ENCODE results near the gene JSRP1.

JSRP1 gene

GRCh38 chr19:2231621-2232221 is 24.5 kb downstream of the JSRP1 start:
- DNase-seq = no peak

GRCh38 chr19:2230807-2231533 is 25.2 kb downstream of the JSRP1 start:
- DNase-seq = no peak

- DNase-seq = no peak
These were observed 26.1 kb downstream of the JSRP1 start for GRCh38 chr19:2230033-2230531.

- no peak for DNase-seq
These were observed 26.8 kb downstream of the JSRP1 start for GRCh38 chr19:2229103-2230032.

- DNase-seq = no peak
These were observed 27.8 kb downstream of the JSRP1 start for GRCh38 chr19:2228157-2229030.

GRCh38 chr19:2227415-2228156 is 28.6 kb downstream of the JSRP1 start:
- no peak for DNase-seq

- DNase-seq = no peak
These were observed 29.3 kb downstream of the JSRP1 start for GRCh38 chr19:2226840-2227360.

GRCh38 chr19:2226051-2226839 is 30.0 kb downstream of the JSRP1 start:
- no peak for DNase-seq

- DNase-seq = no peak
These were observed 30.7 kb downstream of the JSRP1 start for GRCh38 chr19:2225415-2226050.

GRCh38 chr19:2224754-2225349 is 31.4 kb downstream of the JSRP1 start:
- DNase-seq = no peak

GRCh38 chr19:2223959-2224358 is 32.3 kb downstream of the JSRP1 start:
- no peak for DNase-seq

- DNase-seq = no peak
These were observed 32.8 kb downstream of the JSRP1 start for GRCh38 chr19:2223391-2223790.

GRCh38 chr19:2221918-2222317 is 34.3 kb downstream of the JSRP1 start:
- DNase-seq = no peak

- no peak for DNase-seq
These were observed 34.9 kb downstream of the JSRP1 start for GRCh38 chr19:2221250-2221831.

GRCh38 chr19:2219726-2220125 is 36.5 kb downstream of the JSRP1 start:
- no peak for DNase-seq

- DNase-seq = no peak
These were observed 38.6 kb downstream of the JSRP1 start for GRCh38 chr19:2217591-2217990.

GRCh38 chr19:2216361-2217225 is 39.6 kb downstream of the JSRP1 start:
- no peak for DNase-seq

- peak; percentile 58 for DNase-seq
These were observed 40.9 kb downstream of the JSRP1 start for GRCh38 chr19:2215281-2215751.

Measured in CD4-positive, alpha-beta T cell treated with Interleukin-6 for 4 hours (primary cell).